HG03565 (cell line): ENCODE measurements around the gene CST9.

Experiments
- ATAC-seq: cut with Tn5 transposase; IDR thresholded peaks from one replicate; pipeline ENCODE4 v1.9.1; 2021; ENCODE audit warnings: mild to moderate bottlenecking, moderate library complexity; ENCODE audit not compliant: unreplicated experiment

Gene CST9

DNA sequence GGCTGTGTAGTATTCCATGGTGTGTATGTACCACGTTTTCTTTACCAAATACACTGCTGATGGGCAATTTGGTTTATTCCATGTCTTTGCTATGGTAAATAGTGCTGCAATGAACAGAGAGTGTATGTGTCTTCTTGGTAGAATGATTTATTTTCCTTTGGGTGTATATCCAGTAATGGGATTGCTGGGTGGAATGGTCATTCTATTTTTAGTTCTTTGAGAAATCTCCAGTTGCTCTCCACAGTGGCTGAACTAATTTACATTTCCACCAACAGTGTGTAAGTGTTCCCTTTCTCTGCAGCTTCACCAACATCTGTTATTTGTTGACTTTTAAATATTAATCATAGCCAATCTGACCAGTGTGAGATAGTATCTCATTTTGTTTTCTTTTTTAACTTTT lies 51.3 kb downstream of the CST9 start:
- ATAC-seq = no peak
